ENCODE results near the gene FBXW7. TPM values are rescaled to one million over a fixed set of nuclear protein-coding genes. Genes with fewer than 3 reads are reported as not detected.
A peak's percentile ranks its signal among the peaks of the same experiment; 100 is the strongest.

Gene FBXW7
- total RNA-seq, 1 donor from 2014 or later, result 47.2 TPM

DNA sequence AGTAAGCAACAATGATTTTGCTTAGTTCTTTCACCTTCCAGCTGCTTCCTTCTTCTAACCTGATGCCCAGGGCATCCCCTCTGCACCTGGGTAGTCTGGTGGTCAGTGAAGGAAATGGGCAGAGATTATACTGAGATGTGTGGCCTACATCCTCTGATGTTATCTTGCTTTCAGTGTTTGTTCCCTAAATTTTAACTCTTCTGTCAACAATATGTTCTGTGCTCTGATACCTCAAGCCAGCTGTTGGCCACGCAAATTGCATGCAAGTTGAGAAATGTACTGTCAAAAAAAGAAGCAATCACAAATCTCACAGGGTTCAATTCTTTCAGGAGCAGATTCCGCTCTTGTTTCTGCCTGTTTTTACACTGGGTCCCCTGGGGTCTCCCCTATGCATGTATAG is 73.8 kb downstream of the FBXW7 start:
- no peaks in the 10 kb centered on the region for H3K36me3 ChIP-seq
- no peak overlapping the region for H3K27ac ChIP-seq
- H3K9me3 ChIP-seq, result no peaks in the 10 kb centered on the region
- no peaks in the 10 kb centered on the region for H3K27me3 ChIP-seq
- peaks cover 46% of the 10 kb centered on the region for H3K4me1 ChIP-seq
- no peak for ATAC-seq
- no peak overlapping the region for H3K4me3 ChIP-seq
- TF ChIP-seq, protein P1, sequence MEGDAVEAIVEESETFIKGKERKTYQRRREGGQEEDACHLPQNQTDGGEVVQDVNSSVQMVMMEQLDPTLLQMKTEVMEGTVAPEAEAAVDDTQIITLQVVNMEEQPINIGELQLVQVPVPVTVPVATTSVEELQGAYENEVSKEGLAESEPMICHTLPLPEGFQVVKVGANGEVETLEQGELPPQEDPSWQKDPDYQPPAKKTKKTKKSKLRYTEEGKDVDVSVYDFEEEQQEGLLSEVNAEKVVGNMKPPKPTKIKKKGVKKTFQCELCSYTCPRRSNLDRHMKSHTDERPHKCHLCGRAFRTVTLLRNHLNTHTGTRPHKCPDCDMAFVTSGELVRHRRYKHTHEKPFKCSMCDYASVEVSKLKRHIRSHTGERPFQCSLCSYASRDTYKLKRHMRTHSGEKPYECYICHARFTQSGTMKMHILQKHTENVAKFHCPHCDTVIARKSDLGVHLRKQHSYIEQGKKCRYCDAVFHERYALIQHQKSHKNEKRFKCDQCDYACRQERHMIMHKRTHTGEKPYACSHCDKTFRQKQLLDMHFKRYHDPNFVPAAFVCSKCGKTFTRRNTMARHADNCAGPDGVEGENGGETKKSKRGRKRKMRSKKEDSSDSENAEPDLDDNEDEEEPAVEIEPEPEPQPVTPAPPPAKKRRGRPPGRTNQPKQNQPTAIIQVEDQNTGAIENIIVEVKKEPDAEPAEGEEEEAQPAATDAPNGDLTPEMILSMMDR (IDR thresholded peaks at IDR 0.05), result no peak
- DNase-seq, result no peak
- intact Hi-C loops (cut with DNase I), result no loop called here

DNA sequence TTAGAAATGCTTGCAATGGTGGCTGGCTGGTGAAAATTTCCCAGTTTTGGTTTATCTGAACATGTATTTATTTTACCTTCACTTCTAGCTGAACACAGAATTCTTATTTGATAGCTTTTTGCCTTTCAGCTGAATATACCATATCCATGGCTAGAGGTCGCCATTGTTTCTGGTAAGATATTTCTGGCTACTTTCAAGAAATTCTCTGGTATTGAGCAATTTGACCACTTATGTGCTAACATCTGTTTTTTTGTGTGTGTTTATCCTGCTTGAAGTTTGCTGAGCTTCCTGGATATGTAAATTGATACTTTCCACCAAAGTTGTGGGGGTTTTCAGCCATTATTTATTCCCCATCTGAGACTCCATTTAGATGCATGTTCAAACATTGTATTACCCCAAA is 75.4 kb downstream of the FBXW7 start:
- H3K9me3 ChIP-seq, result no peaks in the 10 kb centered on the region
- no peaks in the 10 kb centered on the region for H3K36me3 ChIP-seq
- H3K4me3 ChIP-seq, result no peak overlapping the region
- TF ChIP-seq, protein P1 (IDR thresholded peaks at IDR 0.05), result peak; percentile 30
- DNase-seq (no peak), ATAC-seq (peak; percentile 60)
- H3K4me1 ChIP-seq, result peaks cover 46% of the 10 kb centered on the region
- no peak overlapping the region for H3K27ac ChIP-seq
- no peaks in the 10 kb centered on the region for H3K27me3 ChIP-seq
- intact Hi-C loops (cut with DNase I), result no loop called here

DNA sequence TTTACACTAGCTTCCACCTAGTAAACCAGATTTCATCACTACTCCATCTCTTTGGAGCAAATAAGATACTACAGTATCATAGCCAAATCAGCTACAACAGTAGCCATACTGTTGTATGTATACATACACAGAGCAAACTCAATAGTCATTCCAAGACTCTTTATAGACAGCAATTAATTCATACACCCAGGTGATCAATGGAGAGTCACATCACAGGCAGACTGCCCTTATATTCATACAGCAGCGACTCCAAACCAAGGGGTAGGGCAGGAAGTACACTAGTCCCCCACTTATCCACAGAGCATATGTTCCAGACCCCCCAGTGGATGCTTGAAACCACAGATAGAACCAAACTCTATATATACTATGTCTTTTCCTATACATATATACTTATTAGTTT is 76.6 kb downstream of the FBXW7 start:
- no peak overlapping the region for H3K27ac ChIP-seq
- TF ChIP-seq, protein P1 (IDR thresholded peaks at IDR 0.05), result no peak
- H3K4me1 ChIP-seq, result peaks cover 34% of the 10 kb centered on the region
- H3K36me3 ChIP-seq, result no peaks in the 10 kb centered on the region
- no peak for DNase-seq
- H3K27me3 ChIP-seq, result no peaks in the 10 kb centered on the region
- H3K9me3 ChIP-seq, result no peaks in the 10 kb centered on the region
- ATAC-seq, result no peak
- no peak overlapping the region for H3K4me3 ChIP-seq
- intact Hi-C loops (cut with DNase I), result no loop called here

DNA sequence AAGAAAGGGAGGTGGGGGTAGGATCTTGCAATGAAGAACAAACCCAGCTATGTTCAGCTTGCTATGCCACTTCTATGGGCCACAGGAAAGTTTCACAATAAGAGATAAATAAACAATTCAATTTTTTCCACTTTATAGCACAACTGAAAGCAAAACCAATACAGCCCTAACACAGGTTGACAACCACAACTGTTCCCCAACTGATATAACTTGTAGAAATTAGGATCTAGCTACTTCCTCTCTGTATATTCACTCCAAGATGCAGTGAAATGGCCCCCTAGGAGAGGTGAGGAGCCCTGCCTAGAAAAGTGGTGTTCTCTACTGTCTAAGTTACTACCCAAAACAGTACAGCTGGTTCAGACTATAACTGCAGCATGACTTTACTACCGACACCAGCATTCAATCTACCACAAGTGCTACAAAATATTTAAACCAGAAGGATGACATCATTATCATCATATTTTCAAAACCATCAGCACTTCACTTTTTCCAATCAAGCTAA is 77.0 kb downstream of the FBXW7 start:
- peaks cover 29% of the 10 kb centered on the region for H3K4me1 ChIP-seq
- intact Hi-C loops (cut with DNase I), result no loop called here
- H3K27me3 ChIP-seq, result no peaks in the 10 kb centered on the region
- TF ChIP-seq, protein P1 (IDR thresholded peaks at IDR 0.05), result no peak
- no peak overlapping the region for H3K27ac ChIP-seq
- no peaks in the 10 kb centered on the region for H3K36me3 ChIP-seq
- no peak for DNase-seq
- H3K4me3 ChIP-seq, result no peak overlapping the region
- ATAC-seq, result peak; percentile 46
- H3K9me3 ChIP-seq, result no peaks in the 10 kb centered on the region

- H3K36me3 ChIP-seq, result no peaks in the 10 kb centered on the region
These were observed 79.3 kb downstream of the FBXW7 start for GRCh38 chr4:152456609-152457008.

More at GRCh38 chr4:152456609-152457008, 79.3 kb downstream of the FBXW7 start:
- peaks cover 18% of the 10 kb centered on the region for H3K4me1 ChIP-seq
- H3K27me3 ChIP-seq, result no peaks in the 10 kb centered on the region
- DNase-seq (no peak), ATAC-seq (no peak)
- no peak overlapping the region for H3K4me3 ChIP-seq
- TF ChIP-seq, protein P1 (IDR thresholded peaks at IDR 0.05), result no peak
- no peaks in the 10 kb centered on the region for H3K9me3 ChIP-seq
- intact Hi-C loops (cut with DNase I), result no loop called here
- H3K27ac ChIP-seq, result no peak overlapping the region

Measured in upper lobe of right lung (tissue), 1 donor.